CD14-positive monocyte (primary cell): ENCODE data around the gene MRPL46. TPM values are rescaled to one million over a fixed set of nuclear protein-coding genes. Genes with fewer than 3 reads are reported as not detected.
A peak's percentile ranks its signal among the peaks of the same experiment; 100 is the strongest.

Source experiments
- DNase-seq, 3 donors: peaks; one replicate each; pipeline ENCODE4 v3.0.0-alpha.2; 2011 to 2022
- H2AFZ ChIP-seq: 2 replicates; pipeline ENCODE4 v1.6.0; 2012; ENCODE audit warnings: mild to moderate bottlenecking, low read depth, low read length, inconsistent platforms; ENCODE audit not compliant: insufficient read depth, poor library complexity, severe bottlenecking
- H3K27ac ChIP-seq, 2 donors: 1 replicate in 1 of 2; 2 replicates in 1 of 2; pipeline ENCODE4 v1.5.1; 2012 to 2013; ENCODE audit warnings: low read length in 2 of 2, control low read depth in 1 of 2, inconsistent platforms in 1 of 2, low read depth in 1 of 2, mild to moderate bottlenecking in 1 of 2
- H3K27me3 ChIP-seq, 2 donors: one replicate each; pipeline versions ENCODE4 v1.6.0 to v1.6.1; 2011 to 2013; ENCODE audit warnings: low read length in 2 of 2; ENCODE audit not compliant: control insufficient read depth in 2 of 2, insufficient read depth in 2 of 2
- H3K36me3 ChIP-seq, 2 donors: replicated peaks in 1 of 2; 1 replicate in 1 of 2; 2 replicates in 1 of 2; pipeline versions ENCODE4 v1.5.1 to v1.6.1; 2012 to 2013; ENCODE audit warnings: low read length in 2 of 2, control low read depth in 1 of 2, inconsistent platforms in 1 of 2, mild to moderate bottlenecking in 1 of 2; ENCODE audit not compliant: insufficient read depth in 2 of 2, control insufficient read depth in 1 of 2
- H3K4me1 ChIP-seq, 2 donors: 1 replicate in 1 of 2; 2 replicates in 1 of 2; pipeline versions ENCODE4 v1.5.1 to v1.6.1; 2012 to 2013; ENCODE audit warnings: low read length in 2 of 2, control low read depth in 1 of 2, inconsistent platforms in 1 of 2, mild to moderate bottlenecking in 1 of 2, moderate library complexity in 1 of 2; ENCODE audit not compliant: insufficient read depth in 2 of 2, control insufficient read depth in 1 of 2
- H3K4me2 ChIP-seq: replicated peaks from 2 replicates; pipeline ENCODE3; 2012; ENCODE audit warnings: low read length, moderate library complexity, mild to moderate bottlenecking; ENCODE audit not compliant: poor library complexity, severe bottlenecking; ENCODE audit errors: extremely low read depth
- H3K4me3 ChIP-seq, 3 experiments: fragments of 200-600 bp in 1 of 3; sonication (generic) in 1 of 3; replicated peaks in 1 of 3; 1 replicate in 2 of 3; 2 replicates in 1 of 3; pipeline ENCODE4 v1.5.1; 2011 to 2013; ENCODE audit warnings: low read length in 3 of 3, mild to moderate bottlenecking in 3 of 3, control low read depth in 2 of 3, low read depth in 2 of 3, inconsistent platforms in 1 of 3, moderate library complexity in 1 of 3
- H3K79me2 ChIP-seq: 2 replicates; pipeline ENCODE4 v1.6.0; 2012; ENCODE audit warnings: mild to moderate bottlenecking, control low read depth, inconsistent platforms, low read length, moderate library complexity; ENCODE audit not compliant: insufficient read depth
- H3K9ac ChIP-seq: 2 replicates; pipeline ENCODE4 v1.6.0; 2017; ENCODE audit warnings: low read length, mild to moderate bottlenecking; ENCODE audit not compliant: insufficient read depth, poor library complexity, severe bottlenecking
- H3K9me3 ChIP-seq, 2 donors: replicated peaks in 1 of 2; 1 replicate in 1 of 2; 2 replicates in 1 of 2; pipeline versions ENCODE4 v1.5.1 to v1.6.1; 2012 to 2013; ENCODE audit warnings: low read length in 2 of 2, control low read depth in 1 of 2; ENCODE audit not compliant: control insufficient read depth in 1 of 2, insufficient read depth in 1 of 2
- H4K20me1 ChIP-seq: 2 replicates; pipeline ENCODE4 v1.6.0; 2012; ENCODE audit warnings: mild to moderate bottlenecking, low read length, control low read depth, moderate library complexity; ENCODE audit not compliant: insufficient read depth
- H3K27ac Mint-ChIP-seq, 7 donors: one replicate each; pipeline ENCODE4 v1.8.0; 2020; ENCODE audit warnings: mild to moderate bottlenecking in 7 of 7, mixed read lengths in 7 of 7, moderate library complexity in 6 of 7, inconsistent platforms in 2 of 7
- H3K27me3 Mint-ChIP-seq, 3 donors: one replicate each; pipeline ENCODE4 v1.8.0; 2021 to 2022; ENCODE audit warnings: low read depth in 3 of 3, mild to moderate bottlenecking in 3 of 3, mixed read lengths in 3 of 3, moderate library complexity in 3 of 3, inconsistent platforms in 1 of 3
- H3K36me3 Mint-ChIP-seq, 2 donors: one replicate each; pipeline ENCODE4 v1.8.0; 2020; ENCODE audit warnings: mixed read lengths in 2 of 2, inconsistent platforms in 1 of 2, mild to moderate bottlenecking in 1 of 2
- H3K4me1 Mint-ChIP-seq: one replicate; pipeline ENCODE4 v1.8.0; 2020; ENCODE audit warnings: mild to moderate bottlenecking, mixed read lengths
- H3K4me3 Mint-ChIP-seq, 2 donors: one replicate each; pipeline ENCODE4 v1.8.0; 2020; ENCODE audit warnings: mild to moderate bottlenecking in 2 of 2, mixed read lengths in 2 of 2, moderate library complexity in 1 of 2
- H3K9me3 Mint-ChIP-seq, 7 donors: one replicate each; pipeline ENCODE4 v1.8.0; 2020 to 2022; ENCODE audit warnings: mixed read lengths in 7 of 7, mild to moderate bottlenecking in 6 of 7, moderate library complexity in 6 of 7, inconsistent platforms in 2 of 7
- CTCF ChIP-seq: fragments of 200-600 bp; IDR thresholded peaks from one replicate; pipeline ENCODE4 v1.8.0; 2022; ENCODE audit warnings: antibody characterized with exemption, mild to moderate bottlenecking
- WGBS: methylation state at CpG from one replicate; pipeline ENCODE4 v1.1.5; 2013; ENCODE audit warnings: missing lambda C conversion rate; ENCODE audit not compliant: insufficient coverage; 5-methylcytosine and 5-hydroxymethylcytosine counted together
- intact Hi-C, 2 donors: fragments of 100-400 bp; cut with micrococcal nuclease; formaldehyde crosslinking; loops; one replicate each; pipeline versions ENCODE4 v1.15.0 to v1.15.1; 2023
- polyA plus RNA-seq, 3 donors: library from polyadenylated mRNA; depleted of rRNA in 1 of 3; unstranded in 2 of 3; stranded (reverse) in 1 of 3; fragments of 300-500 nt in 2 of 3; fragments of >200 nt in 1 of 3; fragmentation: Illumina TruSeq in 2 of 3; gene quantifications; 1 replicate in 2 of 3; 2 replicates in 1 of 3; pipeline ENCODE4 v1.2.3, GENCODE V29; 2012 to 2021

MRPL46 gene
- polyA plus RNA-seq, 3 donors: 6.3 to 20.3 (median 17.0) TPM

DNA sequence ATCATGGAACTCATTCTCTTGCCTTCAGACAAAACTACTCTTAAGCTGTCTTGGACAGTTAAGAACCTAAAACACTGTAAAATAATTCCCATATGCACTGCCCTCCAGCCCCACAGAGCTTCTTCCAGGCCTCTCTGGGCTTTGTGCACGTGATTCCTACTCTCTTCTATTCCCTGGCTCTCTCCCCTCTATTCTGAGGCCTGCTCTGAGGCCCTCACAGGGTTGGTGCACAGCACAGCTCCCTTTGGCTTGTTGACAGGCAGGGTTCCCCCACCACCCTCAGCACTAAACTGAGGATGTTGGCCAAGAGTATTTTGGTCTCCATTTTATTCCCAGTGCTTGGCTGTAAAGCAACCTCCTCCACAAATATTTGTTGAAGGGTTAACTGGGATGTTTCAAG, 13.5 kb downstream of the MRPL46 start:
- 80% methylated on average over 1 of the region's 1 CpG for WGBS
- H2AFZ ChIP-seq: no peak overlapping the region
- TF ChIP-seq CTCF: no peak

DNA sequence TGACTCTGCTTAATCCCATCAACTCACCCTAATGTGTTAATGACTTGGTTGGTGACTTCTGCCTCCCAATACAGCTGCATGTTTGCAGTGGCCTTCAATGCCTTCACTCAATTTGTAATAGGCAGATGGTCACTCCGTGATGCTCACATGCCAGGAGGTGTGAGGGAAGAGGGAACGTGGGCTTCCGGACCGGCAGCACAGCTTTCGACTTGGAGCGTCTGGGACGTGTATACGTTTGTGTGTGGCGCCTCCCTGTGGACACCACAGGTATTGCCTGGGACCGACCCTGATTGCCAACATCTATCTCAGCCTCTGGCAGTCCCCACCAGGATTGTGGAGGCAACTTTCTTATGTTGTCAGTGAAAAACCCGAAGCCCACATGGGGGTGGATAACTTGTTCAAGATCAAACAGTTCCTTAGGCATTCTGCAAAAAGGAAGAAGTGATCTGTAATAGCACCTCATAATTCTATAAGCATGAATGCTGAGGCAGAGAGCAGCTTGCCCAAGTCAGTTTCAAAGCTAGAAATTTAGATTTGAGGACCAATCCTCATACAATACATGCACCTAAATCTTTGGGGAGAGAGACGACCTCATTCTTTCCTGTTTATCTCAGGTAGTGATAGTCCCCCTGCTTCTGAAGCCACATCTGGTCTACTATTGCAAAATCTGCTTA, 16.9 kb downstream of the MRPL46 start:
- intact Hi-C loops: no loop called here
- no peaks in the 10 kb centered on the region for H4K20me1 ChIP-seq
- H3K27me3 ChIP-seq: no peaks in the 10 kb centered on the region
- Mint-ChIP-seq H3K9me3 (no peaks in the 10 kb centered on the region), H3K27ac (no peak overlapping the region), H3K27me3 (peaks cover 0 to 4% (median 2%) of the 10 kb centered on the region in 3 donors), H3K4me3 (peak overlapping the region in 1 of 2 donors; percentile 50), H3K36me3 (no peaks in the 10 kb centered on the region), H3K4me1 (peaks cover 15% of the 10 kb centered on the region)
- H3K4me1 ChIP-seq: peaks cover 4 to 12% of the 10 kb centered on the region in 2 donors
- H3K79me2 ChIP-seq: no peaks in the 10 kb centered on the region
- H2AFZ ChIP-seq: no peak overlapping the region
- H3K9me3 ChIP-seq: no peaks in the 10 kb centered on the region
- 8% methylated on average over 9 of the region's 12 CpGs for WGBS
- DNase-seq: peak; percentile 23 to 52 (median 34)
- H3K27ac ChIP-seq: no peak overlapping the region
- H3K4me2 ChIP-seq: no peak overlapping the region
- H3K36me3 ChIP-seq: no peaks in the 10 kb centered on the region
- no peak overlapping the region for H3K9ac ChIP-seq
- TF ChIP-seq CTCF: peak; percentile 82
- no peak overlapping the region for H3K4me3 ChIP-seq

More for the DNA sequence above, 13.5 kb downstream of the MRPL46 start:
- Histone ChIP-seq H3K27ac (no peak overlapping the region), H3K9me3 (no peaks in the 10 kb centered on the region), H3K36me3 (peaks cover 3 to 15% of the 10 kb centered on the region in 2 donors), H3K79me2 (no peaks in the 10 kb centered on the region), H3K4me2 (no peak overlapping the region), H3K4me1 (peaks cover 4 to 12% of the 10 kb centered on the region in 2 donors), H4K20me1 (no peaks in the 10 kb centered on the region), H3K27me3 (no peaks in the 10 kb centered on the region), H3K9ac (no peak overlapping the region), H3K4me3 (no peak overlapping the region)
- DNase-seq: no peak
- peaks cover 0 to 2% (median 2%) of the 10 kb centered on the region in 3 donors for H3K27me3 Mint-ChIP-seq
- peaks cover 15% of the 10 kb centered on the region for H3K4me1 Mint-ChIP-seq
- peaks cover 10 to 11% of the 10 kb centered on the region in 2 donors for H3K36me3 Mint-ChIP-seq
- no peak overlapping the region for H3K27ac Mint-ChIP-seq
- intact Hi-C loops: no loop called here
- H3K9me3 Mint-ChIP-seq: no peaks in the 10 kb centered on the region
- no peak overlapping the region for H3K4me3 Mint-ChIP-seq
